ENCODE data around the gene CROCC.
"Not testable (repeated sequence)": the region's sequence is repeated elsewhere in the genome, so short reads cannot be mapped to it uniquely, and the experiment has no call there.

The CROCC gene

DNA sequence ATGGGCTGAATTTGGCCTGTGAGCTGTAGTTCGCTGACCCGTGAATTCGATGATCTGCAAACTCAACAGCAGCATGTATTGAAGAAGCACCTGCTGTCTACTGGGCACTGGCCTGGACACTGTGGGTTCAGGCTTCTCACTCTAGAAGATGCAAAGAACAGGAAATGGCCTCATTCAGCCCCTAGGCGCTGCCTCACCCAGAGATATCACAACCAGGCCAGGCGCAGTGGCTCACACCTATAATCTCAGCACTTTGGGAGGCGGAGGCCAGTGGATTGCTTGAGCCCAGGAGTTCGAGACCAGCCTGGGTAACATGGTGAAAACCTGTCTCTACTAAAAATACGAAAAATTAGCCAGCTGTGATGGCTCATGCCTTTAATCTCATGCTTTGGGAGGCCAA is 35.0 kb downstream of the CROCC start:
- H3K27me3 Mint-ChIP-seq = no peaks in the 10 kb centered on the region
- no peak overlapping the region for H3K27ac Mint-ChIP-seq
- peaks cover 5 to 24% of the 10 kb centered on the region in 2 donors for H3K4me1 Mint-ChIP-seq
- no peaks in the 10 kb centered on the region for H3K9me3 Mint-ChIP-seq
- no peak for ATAC-seq (replicated peaks)
- no peak for DNase-seq
- H3K36me3 Mint-ChIP-seq = peaks cover 0 to 2% of the 10 kb centered on the region in 2 donors
- H3K4me3 Mint-ChIP-seq = no peak overlapping the region

DNA sequence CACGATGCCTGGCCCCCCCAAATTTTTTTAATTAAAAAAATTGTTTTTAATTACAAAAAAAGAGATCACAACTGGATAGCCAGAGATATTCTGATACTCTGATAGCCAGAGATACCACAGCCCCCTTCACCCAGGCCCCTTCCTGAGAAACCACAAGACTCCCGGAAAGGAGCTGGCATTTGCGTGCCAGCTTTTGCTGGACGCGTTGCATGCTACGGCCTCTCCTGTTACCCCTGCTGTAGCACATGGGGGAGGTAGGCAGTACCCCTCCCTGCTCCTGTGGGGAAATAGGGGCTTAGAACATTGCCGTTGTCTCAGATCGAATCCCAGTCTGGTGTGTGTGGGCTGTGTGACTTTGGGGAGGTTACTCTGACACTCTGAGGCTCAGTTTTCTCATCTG is 36.0 kb downstream of the CROCC start:
- no peak overlapping the region for H3K27ac Mint-ChIP-seq
- DNase-seq (no peak), ATAC-seq (replicated peaks) (no peak)
- no peaks in the 10 kb centered on the region for H3K9me3 Mint-ChIP-seq
- peaks cover 0 to 2% of the 10 kb centered on the region in 2 donors for H3K36me3 Mint-ChIP-seq
- H3K4me3 Mint-ChIP-seq = no peak overlapping the region
- peaks cover 5 to 19% of the 10 kb centered on the region in 2 donors for H3K4me1 Mint-ChIP-seq
- no peaks in the 10 kb centered on the region for H3K27me3 Mint-ChIP-seq

DNA sequence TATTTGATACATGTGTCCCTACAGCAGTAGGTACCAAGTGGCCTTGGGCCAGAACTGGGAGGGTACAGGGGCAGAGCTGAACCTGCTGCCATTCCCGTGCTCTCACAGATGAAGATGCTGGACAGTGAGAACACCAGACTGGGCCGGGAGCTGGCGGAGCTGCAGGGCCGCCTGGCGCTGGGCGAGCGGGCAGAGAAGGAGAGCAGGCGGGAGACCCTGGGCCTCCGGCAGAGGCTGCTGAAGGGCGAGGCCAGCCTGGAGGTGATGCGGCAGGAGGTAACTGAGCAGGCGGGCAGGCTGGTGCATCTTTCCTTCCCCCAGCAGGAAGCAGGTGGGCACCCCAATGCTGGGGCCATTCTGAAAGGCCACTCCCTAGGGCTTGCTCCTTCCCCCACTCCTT is 36.7 kb downstream of the CROCC start:
- Mint-ChIP-seq H3K9me3 (no peaks in the 10 kb centered on the region), H3K27me3 (no peaks in the 10 kb centered on the region), H3K27ac (no peak overlapping the region), H3K4me1 (peaks cover 5 to 17% of the 10 kb centered on the region in 2 donors), H3K36me3 (peaks cover 0 to 5% of the 10 kb centered on the region in 2 donors), H3K4me3 (no peak overlapping the region)
- ATAC-seq (replicated peaks) = no peak
- DNase-seq = no peak

DNA sequence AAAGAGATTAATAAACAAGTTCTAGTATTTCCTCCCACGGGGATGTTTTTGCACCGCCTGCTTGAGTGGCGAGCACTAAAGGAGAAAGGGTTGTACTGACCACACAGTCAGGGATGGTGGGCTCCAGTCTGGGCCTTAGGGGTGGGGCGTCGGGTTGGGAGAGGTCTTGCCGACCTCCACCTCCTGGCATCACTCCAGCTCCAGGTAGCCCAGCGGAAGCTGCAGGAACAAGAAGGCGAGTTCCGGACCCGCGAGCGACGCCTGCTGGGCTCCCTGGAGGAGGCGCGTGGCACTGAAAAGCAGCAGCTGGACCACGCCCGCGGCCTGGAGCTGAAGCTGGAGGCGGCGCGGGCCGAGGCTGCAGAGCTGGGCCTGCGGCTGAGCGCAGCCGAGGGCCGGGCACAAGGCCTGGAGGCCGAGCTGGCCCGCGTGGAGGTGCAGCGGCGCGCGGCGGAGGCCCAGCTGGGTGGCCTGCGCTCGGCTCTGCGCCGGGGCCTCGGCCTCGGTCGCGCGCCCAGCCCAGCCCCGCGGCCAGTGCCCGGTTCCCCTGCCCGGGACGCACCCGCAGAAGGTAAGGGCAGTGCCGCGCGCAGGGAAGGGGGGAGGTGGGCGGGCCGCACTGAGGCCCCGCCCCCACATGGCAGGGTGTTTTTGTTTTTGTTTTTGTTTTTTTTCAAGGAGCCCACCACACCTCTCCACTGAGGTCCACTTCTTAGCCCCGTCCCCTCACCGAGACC is 39.0 kb downstream of the CROCC start:
- peaks cover 10 to 17% of the 10 kb centered on the region in 2 donors for H3K4me1 Mint-ChIP-seq

DNA sequence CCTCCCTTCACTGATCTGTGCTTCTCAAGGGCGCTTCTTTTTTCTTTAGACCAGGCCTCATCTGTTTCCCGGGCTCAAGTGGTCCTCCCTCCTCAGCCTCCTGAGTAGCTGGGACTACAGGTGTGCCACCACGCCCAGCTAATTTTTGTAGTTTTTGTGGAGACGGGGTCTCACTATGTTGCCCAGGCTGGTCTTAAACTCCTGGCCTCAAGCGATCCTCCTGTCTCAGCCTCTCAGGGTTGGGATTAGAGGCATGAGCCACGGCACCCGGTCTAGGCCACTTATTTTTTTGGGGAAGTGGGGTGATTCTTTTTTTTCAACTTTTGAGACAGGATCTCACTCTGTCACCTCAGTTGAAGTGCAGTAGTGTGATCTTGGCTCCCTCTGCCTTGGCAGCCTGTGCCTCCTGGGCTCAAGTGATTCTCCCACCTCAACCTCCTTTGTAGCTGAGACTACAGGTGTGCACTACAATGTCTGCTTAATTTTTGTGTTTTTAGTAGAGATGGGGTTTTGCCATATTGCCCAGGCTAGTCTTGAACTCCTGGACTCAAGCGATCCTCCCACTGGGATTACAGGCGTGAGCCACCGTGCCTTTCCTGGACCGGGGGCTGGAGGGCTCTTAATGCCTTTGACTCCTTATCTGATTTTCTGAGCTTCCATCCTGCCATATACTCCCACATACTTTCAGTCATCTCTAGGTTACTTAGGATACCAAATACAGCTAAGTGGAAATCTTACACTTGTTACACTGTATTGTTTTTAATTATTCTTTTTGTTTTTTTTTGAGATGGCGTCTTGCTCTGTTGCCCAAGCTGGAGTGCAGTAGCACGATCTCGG is 39.8 kb downstream of the CROCC start:
- peak overlapping the region; percentile 70 to 77 for H3K4me3 Mint-ChIP-seq
- no peaks in the 10 kb centered on the region for H3K9me3 Mint-ChIP-seq
- H3K36me3 Mint-ChIP-seq = peaks cover 16 to 18% of the 10 kb centered on the region in 2 donors
- H3K27ac Mint-ChIP-seq = peak overlapping the region; percentile 37
- ATAC-seq (replicated peaks) (no peak), DNase-seq (no peak)
- peaks cover 10 to 17% of the 10 kb centered on the region in 2 donors for H3K4me1 Mint-ChIP-seq
- no peaks in the 10 kb centered on the region for H3K27me3 Mint-ChIP-seq

More for the DNA sequence above, 39.0 kb downstream of the CROCC start:
- ATAC-seq (replicated peaks) (peak; percentile 92 to 94), DNase-seq (peak; percentile 77)
- Mint-ChIP-seq H3K36me3 (peaks cover 9 to 13% of the 10 kb centered on the region in 2 donors), H3K4me3 (peak overlapping the region; percentile 84 to 87), H3K27ac (peak overlapping the region; percentile 69), H3K27me3 (no peaks in the 10 kb centered on the region), H3K9me3 (no peaks in the 10 kb centered on the region)

DNA sequence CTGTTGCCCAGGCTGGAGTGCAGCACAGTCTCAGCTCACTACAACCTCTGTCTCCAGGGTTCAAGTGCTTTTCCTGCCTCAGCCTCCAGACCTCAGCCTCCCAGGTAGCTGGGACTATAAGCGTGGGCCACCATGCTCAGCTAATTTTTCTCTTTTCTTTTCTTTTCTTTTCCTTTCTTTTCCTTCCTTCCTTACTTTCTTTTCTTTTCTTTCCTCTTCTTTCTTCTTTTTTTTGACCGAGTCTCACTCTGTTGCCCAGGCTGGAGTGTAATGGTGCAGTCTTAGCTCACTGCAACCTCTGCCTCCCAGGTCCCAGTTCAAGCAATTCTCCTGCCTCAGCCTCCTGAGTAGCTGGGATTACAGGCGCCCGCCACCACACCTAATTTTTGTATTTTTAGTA is 42.4 kb downstream of the CROCC start:
- H3K27me3 Mint-ChIP-seq; DNase-seq; H3K9me3 Mint-ChIP-seq; H3K4me3 Mint-ChIP-seq; H3K27ac Mint-ChIP-seq; ATAC-seq (replicated peaks): not testable (repeated sequence)
- Mint-ChIP-seq H3K4me1 (peaks cover 10 to 17% of the 10 kb centered on the region in 2 donors), H3K36me3 (peaks cover 18 to 22% of the 10 kb centered on the region in 2 donors)

DNA sequence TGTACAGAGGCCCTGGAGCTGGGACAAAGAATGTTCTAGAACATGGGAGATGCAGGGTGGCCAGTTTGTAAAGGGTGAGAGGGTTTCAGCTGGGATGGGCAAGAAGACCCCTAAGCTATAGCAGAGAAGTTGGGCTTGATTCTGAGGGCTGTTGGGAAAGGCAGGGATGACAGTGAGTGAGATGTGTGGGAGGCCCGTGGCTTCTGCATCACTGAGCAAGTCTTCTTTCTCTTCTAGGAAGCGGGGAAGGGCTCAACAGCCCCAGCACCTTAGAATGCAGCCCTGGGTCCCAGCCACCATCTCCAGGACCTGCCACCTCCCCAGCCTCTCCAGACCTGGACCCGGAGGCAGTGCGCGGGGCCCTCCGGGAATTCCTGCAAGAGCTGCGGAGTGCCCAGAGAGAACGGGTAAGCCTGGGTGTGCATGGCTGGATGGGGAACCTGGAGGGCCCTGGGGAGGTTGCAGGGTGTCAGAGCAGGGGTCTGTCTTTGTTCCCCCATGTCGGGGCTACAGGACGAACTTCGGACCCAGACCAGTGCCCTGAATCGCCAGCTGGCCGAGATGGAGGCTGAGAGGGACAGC is 43.8 kb downstream of the CROCC start:
- Mint-ChIP-seq H3K4me3 (no peak overlapping the region), H3K27me3 (no peaks in the 10 kb centered on the region), H3K9me3 (no peaks in the 10 kb centered on the region), H3K27ac (peak overlapping the region; percentile 15), H3K36me3 (peaks cover 18 to 26% of the 10 kb centered on the region in 2 donors), H3K4me1 (peaks cover 8 to 9% of the 10 kb centered on the region in 2 donors)
- ATAC-seq (replicated peaks) (no peak), DNase-seq (no peak)

DNA sequence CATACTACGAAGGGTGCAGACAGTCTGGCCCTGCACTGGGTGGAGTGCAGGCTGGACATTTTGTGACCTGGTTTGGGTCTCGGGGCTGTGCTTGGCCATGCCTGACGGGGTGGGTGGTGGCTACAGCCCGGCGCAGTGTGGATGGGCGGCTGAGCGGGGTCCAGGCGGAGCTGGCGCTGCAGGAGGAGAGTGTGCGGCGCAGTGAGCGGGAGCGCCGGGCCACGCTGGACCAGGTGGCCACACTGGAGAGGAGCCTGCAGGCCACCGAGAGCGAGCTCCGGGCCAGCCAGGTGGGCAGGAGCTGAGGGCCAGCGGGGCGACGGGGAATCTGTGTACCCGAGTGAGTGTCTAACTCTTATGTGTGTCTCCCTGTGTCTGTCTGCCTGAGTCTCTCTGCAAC is 44.6 kb downstream of the CROCC start:
- ATAC-seq (replicated peaks) = no peak

DNA sequence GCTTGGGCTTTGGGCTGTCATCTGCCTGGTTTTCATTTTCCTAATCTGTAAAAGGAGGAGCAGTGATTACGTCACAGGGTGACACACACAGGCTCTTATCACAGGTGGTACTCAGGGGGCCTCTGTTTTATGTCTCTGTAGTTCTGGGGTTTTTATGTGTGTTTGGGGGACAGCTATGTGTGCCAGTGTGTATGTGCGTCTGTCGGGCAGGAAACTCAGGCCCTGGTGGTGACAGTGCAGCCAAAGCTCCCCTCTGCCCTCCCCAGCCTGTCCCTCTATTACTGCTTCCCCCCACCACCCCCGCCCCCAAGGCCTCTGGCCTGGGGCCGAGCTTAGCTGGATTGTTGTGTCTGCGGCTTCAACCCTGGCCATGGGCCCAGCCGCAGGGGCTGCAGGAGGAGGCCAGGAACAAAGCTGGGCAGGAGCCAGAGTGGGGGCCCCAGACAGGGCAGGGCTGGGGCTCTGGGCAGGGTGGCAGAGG is 45.4 kb downstream of the CROCC start:
- Mint-ChIP-seq H3K36me3 (peaks cover 20 to 29% of the 10 kb centered on the region in 2 donors), H3K4me3 (no peak overlapping the region), H3K4me1 (peaks cover 0 to 5% of the 10 kb centered on the region in 2 donors), H3K27me3 (no peaks in the 10 kb centered on the region), H3K27ac (no peak overlapping the region), H3K9me3 (no peaks in the 10 kb centered on the region)
- ATAC-seq (replicated peaks) (no peak), DNase-seq (no peak)

More for the DNA sequence above, 44.6 kb downstream of the CROCC start:
- no peak overlapping the region for H3K27ac Mint-ChIP-seq
- H3K4me3 Mint-ChIP-seq = no peak overlapping the region
- peaks cover 19 to 29% of the 10 kb centered on the region in 2 donors for H3K36me3 Mint-ChIP-seq
- no peak for DNase-seq
- no peaks in the 10 kb centered on the region for H3K27me3 Mint-ChIP-seq
- no peaks in the 10 kb centered on the region for H3K9me3 Mint-ChIP-seq
- peaks cover 6 to 7% of the 10 kb centered on the region in 2 donors for H3K4me1 Mint-ChIP-seq

DNA sequence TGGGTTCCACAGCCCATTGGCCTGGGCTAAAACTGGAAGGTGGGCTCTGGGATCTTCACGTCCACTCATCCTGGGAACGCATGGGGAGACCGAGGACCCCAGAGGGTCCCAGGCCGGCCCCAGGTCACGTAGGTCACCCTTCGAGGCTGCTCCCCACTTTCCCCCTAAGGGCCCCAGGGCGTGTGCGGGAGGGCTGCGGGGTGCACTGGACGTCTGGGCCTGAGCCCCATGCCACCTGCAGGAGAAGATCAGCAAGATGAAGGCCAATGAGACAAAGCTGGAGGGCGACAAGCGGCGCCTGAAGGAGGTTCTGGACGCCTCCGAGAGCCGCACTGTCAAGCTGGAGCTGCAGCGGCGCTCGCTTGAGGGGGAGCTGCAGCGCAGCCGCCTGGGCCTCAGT is 46.2 kb downstream of the CROCC start:
- Mint-ChIP-seq H3K9me3 (no peaks in the 10 kb centered on the region), H3K27me3 (no peaks in the 10 kb centered on the region), H3K36me3 (peaks cover 20 to 29% of the 10 kb centered on the region in 2 donors), H3K27ac (no peak overlapping the region), H3K4me1 (peaks cover 0 to 5% of the 10 kb centered on the region in 2 donors), H3K4me3 (no peak overlapping the region)
- DNase-seq (no peak), ATAC-seq (replicated peaks) (no peak)

DNA sequence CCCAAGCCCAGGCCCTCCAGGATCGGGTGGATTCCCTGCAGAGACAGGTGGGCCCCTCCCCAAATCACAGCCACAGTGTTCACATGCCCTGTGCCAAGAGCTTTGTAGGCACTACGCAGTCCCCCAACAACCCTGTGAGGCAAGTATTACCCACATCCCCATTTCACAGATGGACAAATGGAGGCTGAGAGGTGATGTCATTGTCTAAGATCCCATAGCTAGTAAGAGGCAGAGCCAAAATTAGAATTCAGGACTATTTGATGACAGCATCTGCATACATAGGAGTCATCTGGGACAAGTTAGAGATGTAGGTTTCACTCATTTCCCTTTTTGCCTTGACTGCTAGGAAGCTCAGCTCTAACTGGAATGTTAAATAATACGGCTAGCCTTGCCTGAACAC is 46.6 kb downstream of the CROCC start:
- Mint-ChIP-seq H3K27me3 (no peaks in the 10 kb centered on the region), H3K27ac (no peak overlapping the region), H3K4me1 (peaks cover 0 to 5% of the 10 kb centered on the region in 2 donors), H3K4me3 (no peak overlapping the region), H3K36me3 (peaks cover 17 to 29% of the 10 kb centered on the region in 2 donors), H3K9me3 (no peaks in the 10 kb centered on the region)
- ATAC-seq (replicated peaks) (no peak), DNase-seq (no peak)

DNA sequence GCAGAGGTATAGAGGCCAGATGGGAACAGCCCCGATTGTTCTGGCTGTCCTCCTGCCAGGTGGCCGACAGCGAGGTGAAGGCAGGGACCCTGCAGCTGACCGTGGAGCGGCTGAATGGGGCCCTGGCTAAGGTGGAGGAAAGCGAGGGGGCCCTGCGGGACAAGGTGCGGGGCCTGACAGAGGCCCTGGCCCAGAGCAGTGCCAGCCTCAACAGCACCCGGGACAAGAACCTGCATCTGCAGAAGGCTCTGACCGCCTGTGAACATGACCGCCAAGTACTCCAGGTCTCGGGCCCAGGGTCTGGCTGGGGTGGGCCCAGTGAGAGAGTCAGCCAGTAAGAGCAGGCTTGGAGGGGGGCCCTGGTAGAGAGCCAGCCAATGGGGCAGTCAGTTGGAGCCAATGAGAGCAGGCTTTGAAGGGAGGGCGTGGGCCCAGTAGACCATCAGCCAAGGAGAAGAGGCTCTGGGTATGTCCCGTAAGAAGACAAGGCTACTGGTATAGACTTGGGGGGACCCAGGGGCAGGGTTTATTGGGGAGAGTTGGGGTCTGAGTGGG is 47.4 kb downstream of the CROCC start:
- H3K9me3 Mint-ChIP-seq = no peaks in the 10 kb centered on the region
- DNase-seq = no peak
- no peaks in the 10 kb centered on the region for H3K27me3 Mint-ChIP-seq
- H3K4me1 Mint-ChIP-seq = peaks cover 0 to 5% of the 10 kb centered on the region in 2 donors
- H3K4me3 Mint-ChIP-seq = no peak overlapping the region
- peaks cover 17 to 29% of the 10 kb centered on the region in 2 donors for H3K36me3 Mint-ChIP-seq
- ATAC-seq (replicated peaks) = no peak
- H3K27ac Mint-ChIP-seq = no peak overlapping the region

DNA sequence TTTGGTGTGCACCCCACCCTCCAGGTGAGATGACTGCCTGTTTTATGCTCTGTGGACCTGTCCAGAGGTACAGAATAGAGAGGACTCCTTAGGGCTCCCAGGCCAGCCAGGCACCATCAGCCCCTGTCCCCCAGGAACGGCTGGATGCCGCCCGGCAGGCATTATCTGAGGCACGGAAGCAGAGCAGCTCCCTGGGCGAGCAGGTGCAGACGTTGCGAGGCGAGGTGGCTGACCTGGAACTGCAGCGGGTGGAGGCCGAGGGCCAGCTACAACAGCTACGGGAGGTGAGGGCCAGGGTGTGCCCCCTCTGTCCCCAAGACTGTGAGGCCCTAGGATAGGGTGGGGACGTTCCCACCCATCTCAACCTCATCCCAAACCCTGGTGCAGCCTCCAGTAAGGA is 47.9 kb downstream of the CROCC start:
- Mint-ChIP-seq H3K4me3 (no peak overlapping the region), H3K36me3 (peaks cover 15 to 29% of the 10 kb centered on the region in 2 donors)
- no peak for ATAC-seq (replicated peaks)

More for the DNA sequence above, 47.9 kb downstream of the CROCC start:
- Mint-ChIP-seq H3K27me3 (no peaks in the 10 kb centered on the region), H3K27ac (no peak overlapping the region), H3K4me1 (peaks cover 0 to 5% of the 10 kb centered on the region in 2 donors), H3K9me3 (no peaks in the 10 kb centered on the region)
- DNase-seq = no peak
